Mesenchymal stem cell (in vitro differentiated cells and primary cell): ENCODE measurements around the gene RBM20.

Experiments used
- DNase-seq: peaks from one replicate; pipeline ENCODE4 v3.0.0-alpha.2; 2013
- H2AFZ ChIP-seq: one replicate; pipeline ENCODE4 v1.6.1; 2013; ENCODE audit warnings: low read depth, mild to moderate bottlenecking, control low read depth, inconsistent platforms, low read length, moderate library complexity
- H2AK5ac ChIP-seq: 2 replicates; pipeline ENCODE4 v1.6.1; 2013; ENCODE audit warnings: low read length, moderate library complexity, mild to moderate bottlenecking, inconsistent platforms; ENCODE audit not compliant: severe bottlenecking
- H2BK120ac ChIP-seq: one replicate; pipeline ENCODE4 v1.6.1; 2013; ENCODE audit warnings: low read depth, mild to moderate bottlenecking, inconsistent platforms, low read length, moderate library complexity
- H2BK12ac ChIP-seq, 2 experiments: one replicate each; pipeline ENCODE4 v1.6.1; 2013; ENCODE audit warnings: inconsistent platforms in 2 of 2, low read length in 2 of 2, mild to moderate bottlenecking in 2 of 2, moderate library complexity in 2 of 2, control low read depth in 1 of 2
- H2BK15ac ChIP-seq: one replicate; pipeline ENCODE4 v1.6.1; 2013; ENCODE audit warnings: mild to moderate bottlenecking, low read depth, inconsistent platforms; ENCODE audit not compliant: poor library complexity, severe bottlenecking
- H2BK5ac ChIP-seq: 2 replicates; pipeline ENCODE4 v1.6.1; 2013; ENCODE audit warnings: low read depth, mild to moderate bottlenecking, low read length, control low read depth, inconsistent platforms; ENCODE audit not compliant: poor library complexity, severe bottlenecking
- H3K14ac ChIP-seq, 2 experiments: one replicate each; pipeline ENCODE4 v1.6.1; 2013; ENCODE audit warnings: inconsistent platforms in 2 of 2, low read length in 2 of 2, control low read depth in 1 of 2, mild to moderate bottlenecking in 1 of 2, moderate library complexity in 1 of 2
- H3K18ac ChIP-seq, 2 experiments: one replicate each; pipeline ENCODE4 v1.6.1; 2013; ENCODE audit warnings: inconsistent platforms in 2 of 2, low read length in 2 of 2, control low read depth in 1 of 2, low read depth in 1 of 2, mild to moderate bottlenecking in 1 of 2
- H3K23ac ChIP-seq, 2 experiments: one replicate each; pipeline ENCODE4 v1.6.1; 2013; ENCODE audit warnings: inconsistent platforms in 2 of 2, low read length in 2 of 2, mild to moderate bottlenecking in 2 of 2, moderate library complexity in 2 of 2, control low read depth in 1 of 2
- H3K27ac ChIP-seq: 2 replicates; pipeline ENCODE4 v1.5.1; 2013; ENCODE audit warnings: mild to moderate bottlenecking, moderate library complexity, low read length, control low read depth, inconsistent platforms; ENCODE audit not compliant: poor library complexity, severe bottlenecking
- H3K27me3 ChIP-seq, 2 experiments: 2 replicates each; pipeline versions ENCODE4 v1.6.1 to v1.7.0; 2013; ENCODE audit warnings: low read length in 2 of 2, mild to moderate bottlenecking in 2 of 2, moderate library complexity in 2 of 2, control low read depth in 1 of 2, inconsistent platforms in 1 of 2; ENCODE audit not compliant: control insufficient read depth in 1 of 2, insufficient read depth in 1 of 2
- H3K36me3 ChIP-seq, 2 experiments: 2 replicates each; pipeline versions ENCODE4 v1.6.1 to v1.7.0; 2013; ENCODE audit warnings: low read length in 2 of 2, control low read depth in 1 of 2, inconsistent platforms in 1 of 2, low read depth in 1 of 2, mild to moderate bottlenecking in 1 of 2; ENCODE audit not compliant: insufficient read depth in 2 of 2, control insufficient read depth in 1 of 2
- H3K4ac ChIP-seq, 2 experiments: one replicate each; pipeline ENCODE4 v1.6.1; 2013; ENCODE audit warnings: inconsistent platforms in 2 of 2, low read length in 2 of 2, mild to moderate bottlenecking in 2 of 2, moderate library complexity in 2 of 2, control low read depth in 1 of 2, low read depth in 1 of 2
- H3K4me1 ChIP-seq: 2 replicates; pipeline ENCODE4 v1.6.1; 2013; ENCODE audit warnings: low read depth, low read length, control low read depth; ENCODE audit not compliant: control insufficient read depth, insufficient read depth
- H3K4me2 ChIP-seq: 2 replicates; pipeline ENCODE4 v1.6.1; 2013; ENCODE audit warnings: low read length, mild to moderate bottlenecking, inconsistent platforms; ENCODE audit not compliant: poor library complexity, severe bottlenecking
- H3K4me3 ChIP-seq, 2 experiments: 2 replicates each; pipeline versions ENCODE4 v1.5.1 to v1.7.0; 2013; ENCODE audit warnings: low read length in 2 of 2, mild to moderate bottlenecking in 2 of 2, control low read depth in 1 of 2, low read depth in 1 of 2; ENCODE audit not compliant: insufficient read depth in 1 of 2
- H3K79me1 ChIP-seq: replicated peaks from 2 replicates; pipeline ENCODE4 v1.6.1; 2013; ENCODE audit warnings: mild to moderate bottlenecking, control low read depth, low read length, inconsistent platforms; ENCODE audit not compliant: poor library complexity, severe bottlenecking
- H3K9ac ChIP-seq: 2 replicates; pipeline ENCODE4 v1.7.0; 2013; ENCODE audit warnings: mild to moderate bottlenecking, low read length, moderate library complexity
- H3K9me3 ChIP-seq: 2 replicates; pipeline ENCODE4 v1.7.0; 2013; ENCODE audit warnings: mild to moderate bottlenecking, low read length; ENCODE audit not compliant: control insufficient read depth
- H4K8ac ChIP-seq: one replicate; pipeline ENCODE4 v1.6.1; 2013; ENCODE audit warnings: inconsistent platforms, mild to moderate bottlenecking, low read length, moderate library complexity
- H4K91ac ChIP-seq: one replicate; pipeline ENCODE4 v1.6.1; 2013; ENCODE audit warnings: mild to moderate bottlenecking, low read length, inconsistent platforms
- WGBS: methylation state at CpG from one replicate; pipeline ENCODE4 v1.1.7; 2013; ENCODE audit warnings: mixed read lengths; 5-methylcytosine and 5-hydroxymethylcytosine counted together

RBM20 gene

GRCh38 chr10:110709964-110710587, 65.9 kb downstream of the RBM20 start:
- WGBS = 97% methylated on average over 10 of the region's 10 CpGs
- Histone ChIP-seq H3K4me1 (peaks cover 3% of the 10 kb centered on the region), H2BK5ac (no peak overlapping the region), H3K36me3 (no peaks in the 10 kb centered on the region), H3K18ac (no peak overlapping the region), H3K23ac (no peak overlapping the region), H3K4me2 (no peak overlapping the region), H3K14ac (no peak overlapping the region), H3K4me3 (no peak overlapping the region), H2BK15ac (no peak overlapping the region), H4K8ac (no peak overlapping the region), H2AK5ac (no peak overlapping the region), H3K9ac (no peak overlapping the region), H2AFZ (no peak overlapping the region), H3K27me3 (peaks cover 0 to 36% of the 10 kb centered on the region in 2 experiments), H2BK120ac (no peak overlapping the region), H3K79me1 (no peaks in the 10 kb centered on the region), H3K9me3 (no peaks in the 10 kb centered on the region), H2BK12ac (no peak overlapping the region), H3K4ac (no peak overlapping the region), H4K91ac (no peak overlapping the region), H3K27ac (no peak overlapping the region)
- DNase-seq = no peak

- Histone ChIP-seq H3K9me3 (no peaks in the 10 kb centered on the region), H3K14ac (no peak overlapping the region), H3K9ac (no peak overlapping the region), H4K91ac (no peak overlapping the region), H2AFZ (no peak overlapping the region), H3K4me1 (peaks cover 3% of the 10 kb centered on the region), H2BK12ac (no peak overlapping the region), H3K27ac (no peak overlapping the region), H4K8ac (no peak overlapping the region), H3K4me3 (no peak overlapping the region), H3K27me3 (peaks cover 0 to 36% of the 10 kb centered on the region in 2 experiments), H2AK5ac (peak overlapping the region; percentile 31), H2BK15ac (no peak overlapping the region), H3K4ac (no peak overlapping the region), H3K4me2 (no peak overlapping the region), H2BK120ac (no peak overlapping the region), H3K18ac (no peak overlapping the region), H3K36me3 (no peaks in the 10 kb centered on the region), H3K23ac (no peak overlapping the region), H3K79me1 (no peaks in the 10 kb centered on the region), H2BK5ac (no peak overlapping the region)
- no peak for DNase-seq
- WGBS = 98% methylated on average over 5 of the region's 5 CpGs
Observed at GRCh38 chr10:110710621-110711020, 66.5 kb downstream of the RBM20 start.

GRCh38 chr10:110711382-110711781, 67.2 kb downstream of the RBM20 start:
- DNase-seq = no peak
- Histone ChIP-seq H3K18ac (no peak overlapping the region), H2BK15ac (no peak overlapping the region), H3K79me1 (no peaks in the 10 kb centered on the region), H2AFZ (no peak overlapping the region), H3K9ac (no peak overlapping the region), H3K4me1 (peaks cover 2% of the 10 kb centered on the region), H3K4me3 (no peak overlapping the region), H3K27ac (no peak overlapping the region), H3K4me2 (no peak overlapping the region), H4K91ac (no peak overlapping the region), H3K4ac (no peak overlapping the region), H3K23ac (no peak overlapping the region), H3K36me3 (no peaks in the 10 kb centered on the region), H2BK120ac (no peak overlapping the region), H3K14ac (no peak overlapping the region), H2BK12ac (no peak overlapping the region), H2BK5ac (no peak overlapping the region), H3K27me3 (peaks cover 0 to 36% of the 10 kb centered on the region in 2 experiments), H2AK5ac (no peak overlapping the region), H3K9me3 (no peaks in the 10 kb centered on the region), H4K8ac (no peak overlapping the region)
- WGBS = 78% methylated on average over 4 of the region's 4 CpGs

- H3K79me1 ChIP-seq = no peaks in the 10 kb centered on the region
- H4K8ac ChIP-seq = no peak overlapping the region
- H3K23ac ChIP-seq = no peak overlapping the region
- H3K14ac ChIP-seq = no peak overlapping the region
- DNase-seq = no peak
- H3K4ac ChIP-seq = no peak overlapping the region
- H2BK120ac ChIP-seq = no peak overlapping the region
- no peak overlapping the region for H3K27ac ChIP-seq
- no peaks in the 10 kb centered on the region for H3K9me3 ChIP-seq
- no peak overlapping the region for H2AK5ac ChIP-seq
- H2BK12ac ChIP-seq = no peak overlapping the region
- no peak overlapping the region for H4K91ac ChIP-seq
- no peak overlapping the region for H2BK5ac ChIP-seq
- H2BK15ac ChIP-seq = no peak overlapping the region
- H3K27me3 ChIP-seq = peaks cover 0 to 49% of the 10 kb centered on the region in 2 experiments
- no peak overlapping the region for H3K4me3 ChIP-seq
- H2AFZ ChIP-seq = no peak overlapping the region
- no peaks in the 10 kb centered on the region for H3K36me3 ChIP-seq
- H3K9ac ChIP-seq = no peak overlapping the region
- H3K4me1 ChIP-seq = no peaks in the 10 kb centered on the region
- H3K4me2 ChIP-seq = no peak overlapping the region
- H3K18ac ChIP-seq = no peak overlapping the region
Observed at GRCh38 chr10:110714356-110714755, 70.2 kb downstream of the RBM20 start.
